Stimulated activated CD4-positive, alpha-beta T cell treated with anti-CD3 and anti-CD28 coated beads, Interleukin-4, amount 100 ng/mL, for 48 hours (primary cell): Measurements from ENCODE around the gene SLC16A6.
"Not testable (repeated sequence)": the region's sequence is repeated elsewhere in the genome, so short reads cannot be mapped to it uniquely, and the experiment has no call there.

Experiments used
- DNase-seq, 2 donors: peaks; one replicate each; pipeline ENCODE4 v3.0.0-alpha.2; 2020; ENCODE audit warnings: low read depth in 2 of 2

The SLC16A6 gene

GRCh38 chr17:68290955-68291835 is at the start of gene SLC16A6, which contains the start of gene ARSG:
Gene SLC16A6 (minus strand): TSS chr17:68291127. CDS start chr17:68278320, 12,807 bp downstream.
Gene ARSG (plus strand): TSS chr17:68291495. CDS start chr17:68307494, 15,999 bp downstream.
- peak; percentile 70 to 71 for DNase-seq

- DNase-seq = no peak
These were observed 43.5 kb upstream of the SLC16A6 start for GRCh38 chr17:68334393-68334792.

GRCh38 chr17:68331932-68332331 is 41.0 kb upstream of the SLC16A6 start:
- DNase-seq = not testable (repeated sequence)

- no peak for DNase-seq
These were observed 38.4 kb upstream of the SLC16A6 start for GRCh38 chr17:68329331-68329730.

GRCh38 chr17:68328676-68329075 is 37.7 kb upstream of the SLC16A6 start:
- DNase-seq = no peak

- DNase-seq = no peak
These were observed 37.1 kb upstream of the SLC16A6 start for GRCh38 chr17:68327823-68328557.

GRCh38 chr17:68326681-68327080 is 35.8 kb upstream of the SLC16A6 start:
- no peak for DNase-seq

- no peak for DNase-seq
These were observed 35.0 kb upstream of the SLC16A6 start for GRCh38 chr17:68325961-68326360.

- DNase-seq = no peak
These were observed 33.9 kb upstream of the SLC16A6 start for GRCh38 chr17:68324654-68325336.

- DNase-seq = no peak
These were observed 33.2 kb upstream of the SLC16A6 start for GRCh38 chr17:68324114-68324513.

- DNase-seq = no peak
These were observed 31.7 kb upstream of the SLC16A6 start for GRCh38 chr17:68322630-68323029.

GRCh38 chr17:68321556-68321954 is 30.6 kb upstream of the SLC16A6 start:
- DNase-seq = no peak

- DNase-seq = no peak
These were observed 30.1 kb upstream of the SLC16A6 start for GRCh38 chr17:68320943-68321555.

- no peak for DNase-seq
These were observed 29.5 kb upstream of the SLC16A6 start for GRCh38 chr17:68320311-68320865.

- no peak for DNase-seq
These were observed 28.7 kb upstream of the SLC16A6 start for GRCh38 chr17:68319410-68320162.

GRCh38 chr17:68318103-68318991 is 27.4 kb upstream of the SLC16A6 start:
- no peak for DNase-seq

- DNase-seq = no peak
These were observed 26.5 kb upstream of the SLC16A6 start for GRCh38 chr17:68317458-68317857.

GRCh38 chr17:68315930-68316329 is 25.0 kb upstream of the SLC16A6 start:
- DNase-seq = no peak

GRCh38 chr17:68314916-68315535 is 24.1 kb upstream of the SLC16A6 start:
- no peak for DNase-seq
